GM19035 (cell line): ENCODE measurements around the gene ACACB.
"Not testable (repeated sequence)": the region's sequence is repeated elsewhere in the genome, so short reads cannot be mapped to it uniquely, and the experiment has no call there.

Source experiments
- ATAC-seq: cut with Tn5 transposase; IDR thresholded peaks from one replicate; pipeline ENCODE4 v1.9.1; 2021; ENCODE audit not compliant: unreplicated experiment

Gene ACACB

GRCh38 chr12:109139360-109139759 is 23.0 kb downstream of the ACACB start:
- no peak for ATAC-seq

- no peak for ATAC-seq
These were observed 23.4 kb downstream of the ACACB start for GRCh38 chr12:109139791-109140190.

- no peak for ATAC-seq
These were observed 24.2 kb downstream of the ACACB start for GRCh38 chr12:109140560-109140959.

GRCh38 chr12:109144224-109144623 is 27.8 kb downstream of the ACACB start:
- ATAC-seq, result no peak

GRCh38 chr12:109147126-109147525 is 30.7 kb downstream of the ACACB start:
- ATAC-seq, result not testable (repeated sequence)

GRCh38 chr12:109147954-109148353 is 31.6 kb downstream of the ACACB start:
- no peak for ATAC-seq

GRCh38 chr12:109150124-109150640 is 33.8 kb downstream of the ACACB start:
- ATAC-seq, result no peak

- no peak for ATAC-seq
These were observed 35.1 kb downstream of the ACACB start for GRCh38 chr12:109151457-109151856.

- ATAC-seq, result no peak
These were observed 37.5 kb downstream of the ACACB start for GRCh38 chr12:109153821-109154441.

GRCh38 chr12:109154451-109155438 is 38.4 kb downstream of the ACACB start:
- ATAC-seq, result peak; percentile 85

GRCh38 chr12:109156036-109156435 is 39.6 kb downstream of the ACACB start:
- no peak for ATAC-seq

GRCh38 chr12:109156586-109156985 is 40.2 kb downstream of the ACACB start:
- no peak for ATAC-seq

GRCh38 chr12:109157986-109158385 is 41.6 kb downstream of the ACACB start:
- no peak for ATAC-seq

GRCh38 chr12:109160433-109160832 is 44.0 kb downstream of the ACACB start:
- no peak for ATAC-seq

GRCh38 chr12:109160873-109161272 is 44.5 kb downstream of the ACACB start:
- no peak for ATAC-seq

GRCh38 chr12:109162551-109162950 is 46.2 kb downstream of the ACACB start:
- no peak for ATAC-seq

- no peak for ATAC-seq
These were observed 46.8 kb downstream of the ACACB start for GRCh38 chr12:109163167-109163566.

- no peak for ATAC-seq
These were observed 49.2 kb downstream of the ACACB start for GRCh38 chr12:109165599-109165998.

- ATAC-seq, result no peak
These were observed 50.0 kb downstream of the ACACB start for GRCh38 chr12:109166371-109166770.

- ATAC-seq, result no peak
These were observed 51.4 kb downstream of the ACACB start for GRCh38 chr12:109167781-109168180.

- ATAC-seq, result no peak
These were observed 52.9 kb downstream of the ACACB start for GRCh38 chr12:109169262-109169661.

GRCh38 chr12:109169686-109170085 is 53.3 kb downstream of the ACACB start:
- ATAC-seq, result no peak
